BLaER1 (cell line): ENCODE measurements around the gene B3GALT5.

Source experiments
- H3K27ac ChIP-seq: shearing (Covaris generic); formaldehyde crosslinking; 2 replicates; pipeline ENCODE4 v1.8.1; 2022
- H3K27me3 ChIP-seq: shearing (Covaris generic); formaldehyde crosslinking; 2 replicates; pipeline ENCODE4 v1.8.1; 2022
- H3K36me3 ChIP-seq: shearing (Covaris generic); formaldehyde crosslinking; 2 replicates; pipeline ENCODE4 v1.8.1; 2022
- H3K4me1 ChIP-seq: shearing (Covaris generic); formaldehyde crosslinking; 2 replicates; pipeline ENCODE4 v1.8.1; 2022
- H3K4me2 ChIP-seq: shearing (Covaris generic); formaldehyde crosslinking; 2 replicates; pipeline ENCODE4 v1.8.1; 2022
- H3K4me3 ChIP-seq: shearing (Covaris generic); formaldehyde crosslinking; 2 replicates; pipeline ENCODE4 v1.8.1; 2022
- H3K9ac ChIP-seq: shearing (Covaris generic); formaldehyde crosslinking; 2 replicates; pipeline ENCODE4 v1.8.1; 2022
- H3K9me3 ChIP-seq: shearing (Covaris generic); formaldehyde crosslinking; 2 replicates; pipeline ENCODE4 v1.8.1; 2022
- H4K20me1 ChIP-seq: shearing (Covaris generic); formaldehyde crosslinking; 2 replicates; pipeline ENCODE4 v1.8.1; 2022
- Cebpa-rat ChIP-seq: shearing (Covaris generic); IDR thresholded peaks from 2 replicates; pipeline ENCODE4 v1.8.1; 2022

B3GALT5 gene

GRCh38 chr21:39707316-39707715, 94.6 kb downstream of the B3GALT5 start:
- no peak for TF ChIP-seq Cebpa-rat
- Histone ChIP-seq H3K27ac (no peak overlapping the region), H3K4me2 (no peak overlapping the region)

DNA sequence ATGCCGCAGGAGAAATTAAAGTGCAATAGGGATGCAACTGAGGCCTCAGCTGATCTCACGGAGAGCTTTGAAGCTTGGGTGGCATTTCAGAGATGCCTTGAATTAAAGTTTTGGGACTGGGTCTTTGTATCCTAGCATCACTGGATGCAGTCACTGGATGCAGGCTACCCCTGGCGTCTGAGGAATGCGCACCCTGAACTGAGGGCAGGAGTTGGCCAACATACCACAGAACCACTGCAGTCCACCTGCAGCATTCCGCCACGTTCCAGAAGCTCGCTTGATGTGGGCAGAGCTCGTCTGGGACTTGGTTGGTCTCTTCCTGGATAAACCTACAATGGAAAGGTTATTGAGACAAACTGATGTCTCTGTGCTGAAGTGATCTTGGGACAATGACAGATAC, 98.1 kb downstream of the B3GALT5 start:
- Histone ChIP-seq H3K9ac (no peak overlapping the region), H3K27ac (no peak overlapping the region), H3K27me3 (no peaks in the 10 kb centered on the region), H3K4me3 (no peak overlapping the region), H3K9me3 (no peaks in the 10 kb centered on the region), H3K4me2 (no peak overlapping the region), H3K4me1 (0 out of 2 replicates have a peak, but pooled peaks cover 5% of the 10 kb centered on the region), H3K36me3 (no peaks in the 10 kb centered on the region), H4K20me1 (no peaks in the 10 kb centered on the region)
- TF ChIP-seq Cebpa-rat, result no peak

More at GRCh38 chr21:39707316-39707715, 94.6 kb downstream of the B3GALT5 start:
- Histone ChIP-seq H3K9me3 (peaks cover 6% of the 10 kb centered on the region; the same call in 1 of the 2 replicates), H3K36me3 (no peaks in the 10 kb centered on the region), H3K27me3 (no peaks in the 10 kb centered on the region), H3K4me1 (no peaks in the 10 kb centered on the region), H3K4me3 (no peak overlapping the region), H3K9ac (no peak overlapping the region), H4K20me1 (no peaks in the 10 kb centered on the region)

GRCh38 chr21:39712273-39712672, 99.5 kb downstream of the B3GALT5 start:
- 0 out of 2 replicates have a peak, but pooled peaks cover 5% of the 10 kb centered on the region for H3K4me1 ChIP-seq
- no peak overlapping the region for H3K4me3 ChIP-seq
- TF ChIP-seq Cebpa-rat, result no peak
- no peak overlapping the region for H3K27ac ChIP-seq
- no peak overlapping the region for H3K4me2 ChIP-seq
- no peaks in the 10 kb centered on the region for H4K20me1 ChIP-seq
- no peaks in the 10 kb centered on the region for H3K36me3 ChIP-seq
- no peak overlapping the region for H3K9ac ChIP-seq
- no peaks in the 10 kb centered on the region for H3K9me3 ChIP-seq
- H3K27me3 ChIP-seq, result no peaks in the 10 kb centered on the region

DNA sequence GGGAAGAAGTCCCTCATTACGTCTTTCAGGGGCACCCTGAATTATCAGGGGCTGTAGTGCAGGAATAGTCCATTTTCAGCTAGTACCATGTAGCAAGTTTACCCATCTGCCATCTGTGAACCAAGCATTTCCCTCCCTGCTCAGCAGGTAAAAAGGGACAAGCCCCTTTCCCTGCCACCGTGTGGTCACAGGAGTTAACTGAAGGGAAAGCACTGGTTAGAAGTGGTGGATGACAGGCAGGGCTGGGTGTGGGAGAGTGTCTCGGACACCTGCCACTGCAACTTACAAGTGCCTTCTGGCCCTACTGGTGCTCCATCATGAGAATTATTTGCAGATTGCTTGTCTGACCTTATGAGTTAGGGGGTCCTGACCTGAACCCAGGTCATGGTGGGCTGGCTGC, 100.2 kb downstream of the B3GALT5 start:
- Histone ChIP-seq H3K27me3 (no peaks in the 10 kb centered on the region), H3K9me3 (no peaks in the 10 kb centered on the region), H3K9ac (no peak overlapping the region), H3K4me3 (no peak overlapping the region), H3K4me2 (no peak overlapping the region), H3K4me1 (0 out of 2 replicates have a peak, but pooled peaks cover 5% of the 10 kb centered on the region), H3K36me3 (no peaks in the 10 kb centered on the region), H4K20me1 (no peaks in the 10 kb centered on the region), H3K27ac (no peak overlapping the region)
- TF ChIP-seq Cebpa-rat, result no peak

- Histone ChIP-seq H3K27me3 (no peaks in the 10 kb centered on the region), H3K9ac (no peak overlapping the region), H3K36me3 (no peaks in the 10 kb centered on the region), H3K9me3 (no peaks in the 10 kb centered on the region), H3K4me1 (0 out of 2 replicates have a peak, but pooled peaks cover 5% of the 10 kb centered on the region), H3K27ac (no peak overlapping the region), H3K4me3 (no peak overlapping the region), H4K20me1 (no peaks in the 10 kb centered on the region), H3K4me2 (no peak overlapping the region)
- no peak for TF ChIP-seq Cebpa-rat
Observed at GRCh38 chr21:39713905-39714304, 101.2 kb downstream of the B3GALT5 start.

- no peaks in the 10 kb centered on the region for H3K27me3 ChIP-seq
- H4K20me1 ChIP-seq, result no peaks in the 10 kb centered on the region
- H3K9ac ChIP-seq, result no peak overlapping the region
Observed at GRCh38 chr21:39714331-39714730, 101.6 kb downstream of the B3GALT5 start.

DNA sequence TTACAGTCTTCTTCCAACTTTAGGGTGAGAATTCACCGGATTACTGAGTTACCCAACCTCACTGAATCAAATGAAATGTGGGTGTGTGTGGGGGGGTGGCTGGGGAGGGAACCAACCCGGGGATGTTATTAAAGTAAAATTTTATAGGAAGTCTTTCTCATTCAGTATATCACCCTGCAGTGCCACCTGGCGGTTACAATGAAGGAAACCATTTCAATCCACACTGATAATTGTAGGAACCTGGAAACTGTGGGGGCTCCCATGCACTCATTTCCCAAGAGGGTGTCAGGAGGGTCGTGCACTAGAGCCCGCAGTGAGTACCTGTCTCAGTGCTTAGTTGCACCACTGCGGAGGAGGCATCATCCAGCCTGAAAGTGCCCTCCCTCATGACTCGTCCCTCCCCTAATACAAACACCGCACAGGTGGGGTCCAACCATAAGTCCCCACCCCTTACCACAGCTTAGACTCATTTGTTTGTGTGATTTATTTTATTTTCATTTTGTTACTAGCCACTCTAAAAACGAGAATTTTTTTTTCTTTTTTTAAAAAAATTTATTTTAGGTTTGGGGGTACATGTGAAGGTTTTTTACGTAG, 103.2 kb downstream of the B3GALT5 start:
- no peak for TF ChIP-seq Cebpa-rat
- Histone ChIP-seq H3K36me3 (no peaks in the 10 kb centered on the region), H3K9ac (no peak overlapping the region), H3K4me2 (no peak overlapping the region), H3K9me3 (no peaks in the 10 kb centered on the region), H4K20me1 (no peaks in the 10 kb centered on the region), H3K27me3 (no peaks in the 10 kb centered on the region), H3K4me3 (no peak overlapping the region), H3K27ac (no peak overlapping the region), H3K4me1 (0 out of 2 replicates have a peak, but pooled peaks cover 5% of the 10 kb centered on the region)

More at GRCh38 chr21:39714331-39714730, 101.6 kb downstream of the B3GALT5 start:
- H3K4me2 ChIP-seq, result no peak overlapping the region
- 0 out of 2 replicates have a peak, but pooled peaks cover 5% of the 10 kb centered on the region for H3K4me1 ChIP-seq
- no peak for TF ChIP-seq Cebpa-rat
- no peak overlapping the region for H3K27ac ChIP-seq
- no peak overlapping the region for H3K4me3 ChIP-seq
- no peaks in the 10 kb centered on the region for H3K9me3 ChIP-seq
- H3K36me3 ChIP-seq, result no peaks in the 10 kb centered on the region

GRCh38 chr21:39720126-39720778, 107.5 kb downstream of the B3GALT5 start:
- Histone ChIP-seq H3K36me3 (no peaks in the 10 kb centered on the region), H3K4me2 (no peak overlapping the region), H4K20me1 (no peaks in the 10 kb centered on the region), H3K27ac (no peak overlapping the region), H3K9ac (no peak overlapping the region), H3K27me3 (no peaks in the 10 kb centered on the region), H3K9me3 (peaks cover 12% of the 10 kb centered on the region), H3K4me1 (no peaks in the 10 kb centered on the region), H3K4me3 (no peak overlapping the region)
- TF ChIP-seq Cebpa-rat, result no peak

- Histone ChIP-seq H3K27ac (no peak overlapping the region), H4K20me1 (no peaks in the 10 kb centered on the region), H3K9me3 (peaks cover 12% of the 10 kb centered on the region), H3K27me3 (no peaks in the 10 kb centered on the region), H3K36me3 (no peaks in the 10 kb centered on the region), H3K4me2 (no peak overlapping the region), H3K4me3 (no peak overlapping the region), H3K9ac (no peak overlapping the region), H3K4me1 (no peaks in the 10 kb centered on the region)
- TF ChIP-seq Cebpa-rat, result no peak
Observed at GRCh38 chr21:39721885-39722284, 109.1 kb downstream of the B3GALT5 start.
